WTC11 (cell line): ENCODE measurements around the gene EHBP1. TPM values are rescaled to one million over a fixed set of nuclear protein-coding genes. Genes with fewer than 3 reads are reported as not detected.

Experiments used
- ATAC-seq: fragments of 200-7000 bp; cut with Tn5 transposase; 2 replicates; pipeline ENCODE4 v1.10.0; 2021; ENCODE audit warnings: mild to moderate bottlenecking, moderate library complexity
- CTCF ChIA-PET: fragments of 300-600 bp; sonication (Branson Sonifier 250); formaldehyde crosslinking; loops from one replicate; lab custom pipeline; 2021; ENCODE audit warnings: antibody characterized with exemption; lab: Charles Lee
- POLR2A ChIA-PET: fragments of 350-600 bp; sonication (Branson Sonifier 250); formaldehyde crosslinking; loops from one replicate; lab custom pipeline; 2021; ENCODE audit warnings: antibody characterized with exemption; lab: Charles Lee
- DNase-seq: peaks from one replicate; pipeline ENCODE4 v3.0.0; 2021; ENCODE audit warnings: low spot score
- H3K27ac Mint-ChIP-seq: 2 replicates; pipeline ENCODE4 v1.8.0; 2021; ENCODE audit warnings: mixed read lengths
- H3K27me3 Mint-ChIP-seq: 2 replicates; pipeline ENCODE4 v1.8.0; 2021; ENCODE audit warnings: low read depth, mild to moderate bottlenecking, moderate library complexity, mixed read lengths
- H3K36me3 Mint-ChIP-seq: 2 replicates; pipeline ENCODE4 v1.8.0; 2021; ENCODE audit warnings: mixed read lengths
- H3K4me1 Mint-ChIP-seq: 2 replicates; pipeline ENCODE4 v1.8.0; 2022; ENCODE audit warnings: mixed read lengths
- H3K4me3 Mint-ChIP-seq: 2 replicates; pipeline ENCODE4 v1.8.0; 2021; ENCODE audit warnings: mild to moderate bottlenecking, moderate library complexity, mixed read lengths
- H3K9me3 Mint-ChIP-seq: 2 replicates; pipeline ENCODE4 v1.8.0; 2021; ENCODE audit warnings: mixed read lengths
- AR ChIP-seq: fragments of 250-450 bp; sonication (Bioruptor Pico); IDR thresholded peaks from 2 replicates; pipeline ENCODE4 v1.9.0; 2021; ENCODE audit warnings: mild to moderate bottlenecking
- ATF1 ChIP-seq: sonication (generic); formaldehyde crosslinking; IDR thresholded peaks from 2 replicates; pipeline ENCODE4 v1.8.1; 2023; ENCODE audit warnings: mild to moderate bottlenecking, moderate library complexity, missing genetic modification reagents
- ATF6 ChIP-seq: sonication (generic); formaldehyde crosslinking; IDR thresholded peaks from 2 replicates; pipeline ENCODE4 v1.8.1; 2023; ENCODE audit warnings: mild to moderate bottlenecking, missing genetic modification reagents
- CREB1 ChIP-seq: sonication (generic); formaldehyde crosslinking; IDR thresholded peaks from 2 replicates; pipeline ENCODE4 v1.8.0; 2023; ENCODE audit warnings: mild to moderate bottlenecking, missing genetic modification reagents
- E2F1 ChIP-seq: sonication (generic); formaldehyde crosslinking; IDR thresholded peaks from 2 replicates; pipeline ENCODE4 v1.8.0; 2022; ENCODE audit warnings: mild to moderate bottlenecking, missing genetic modification reagents
- E2F4 ChIP-seq: sonication (generic); formaldehyde crosslinking; IDR thresholded peaks from 2 replicates; pipeline ENCODE4 v1.8.1; 2022; ENCODE audit warnings: low read depth, mild to moderate bottlenecking, moderate library complexity, missing genetic modification reagents, borderline replicate concordance
- EMX1 ChIP-seq: fragments of 250-450 bp; sonication (Bioruptor Pico); IDR thresholded peaks from 2 replicates; pipeline ENCODE4 v1.8.0; 2021; ENCODE audit warnings: mild to moderate bottlenecking
- ERG ChIP-seq: fragments of 250-450 bp; sonication (Bioruptor Pico); IDR thresholded peaks from 2 replicates; pipeline ENCODE4 v1.8.0; 2021; ENCODE audit warnings: mild to moderate bottlenecking
- FOXJ3 ChIP-seq: sonication (generic); formaldehyde crosslinking; IDR thresholded peaks from 2 replicates; pipeline ENCODE4 v1.9.0; 2021; ENCODE audit warnings: missing genetic modification reagents, mild to moderate bottlenecking, borderline replicate concordance
- IRF2 ChIP-seq: sonication (generic); formaldehyde crosslinking; IDR thresholded peaks from 2 replicates; pipeline ENCODE4 v1.8.0; 2022; ENCODE audit warnings: low read depth, missing genetic modification reagents, borderline replicate concordance
- JAZF1 ChIP-seq: fragments of 250-450 bp; sonication (Bioruptor Pico); IDR thresholded peaks from 2 replicates; pipeline ENCODE4 v1.9.0; 2021; ENCODE audit warnings: moderate library complexity, mild to moderate bottlenecking, inconsistent platforms
- MLX ChIP-seq: sonication (generic); formaldehyde crosslinking; IDR thresholded peaks from 2 replicates; pipeline ENCODE4 v1.8.1; 2023; ENCODE audit warnings: mild to moderate bottlenecking, missing genetic modification reagents, moderate library complexity
- NFE2L1 ChIP-seq: sonication (generic); formaldehyde crosslinking; IDR thresholded peaks from 2 replicates; pipeline ENCODE4 v1.8.1; 2023; ENCODE audit warnings: missing genetic modification reagents
- PRRX2 ChIP-seq: fragments of 250-450 bp; sonication (Bioruptor Pico); IDR thresholded peaks from 2 replicates; pipeline ENCODE4 v1.8.0; 2021; ENCODE audit warnings: mild to moderate bottlenecking
- RORB ChIP-seq: fragments of 250-450 bp; sonication (Bioruptor Pico); IDR thresholded peaks from 2 replicates; pipeline ENCODE4 v1.9.0; 2021; ENCODE audit warnings: mild to moderate bottlenecking
- SMAD3 ChIP-seq: sonication (generic); formaldehyde crosslinking; IDR thresholded peaks from 2 replicates; pipeline ENCODE4 v1.8.0; 2022; ENCODE audit warnings: missing genetic modification reagents, mild to moderate bottlenecking, borderline replicate concordance
- USF1 ChIP-seq: sonication (generic); formaldehyde crosslinking; IDR thresholded peaks from 2 replicates; pipeline ENCODE4 v1.8.0; 2022; ENCODE audit warnings: mild to moderate bottlenecking, missing genetic modification reagents
- ZBTB43 ChIP-seq: sonication (generic); formaldehyde crosslinking; IDR thresholded peaks from 2 replicates; pipeline ENCODE4 v1.8.1; 2023; ENCODE audit warnings: mild to moderate bottlenecking, missing genetic modification reagents
- ZNF138 ChIP-seq: sonication (generic); formaldehyde crosslinking; conservative IDR thresholded peaks from 2 replicates; pipeline ENCODE4 v1.8.1; 2022; ENCODE audit warnings: mild to moderate bottlenecking, moderate library complexity, missing genetic modification reagents
- ZNF416 ChIP-seq: fragments of 250-450 bp; sonication (Bioruptor Pico); IDR thresholded peaks from 2 replicates; pipeline ENCODE4 v1.9.0; 2021; ENCODE audit warnings: mild to moderate bottlenecking, inconsistent platforms
- total RNA-seq: library from RNA; stranded (reverse); gene quantifications from 3 replicates; pipeline ENCODE4 v1.2.3, GENCODE V29; 2021

EHBP1 gene
- total RNA-seq, 1 experiment from 2014 or later, result 36.4 TPM

GRCh38 chr2:62775367-62775668 lies 69.8 kb downstream of the EHBP1 start:
- peaks cover 14% of the 10 kb centered on the region for H3K4me1 Mint-ChIP-seq
- no peak for DNase-seq
- POLR2A ChIA-PET, result interaction anchor here (1.5 kb wide), 1 partner anchor 318 kb away, joined by 3 read pairs; no protein-coding TSS in a partner anchor
- peaks cover 2% of the 10 kb centered on the region for H3K36me3 Mint-ChIP-seq
- H3K27ac Mint-ChIP-seq, result no peak overlapping the region
- CTCF ChIA-PET, result interaction anchor here (0.7 to 5.7 kb wide), 7 partner anchors 10 to 1237 kb away, joined by 3 to 67 read pairs (median 4); partner anchors contain the start of gene XPO1
- H3K4me3 Mint-ChIP-seq, result no peak overlapping the region
- no peak for ATAC-seq
- H3K27me3 Mint-ChIP-seq, result no peaks in the 10 kb centered on the region
- peaks cover 5% of the 10 kb centered on the region for H3K9me3 Mint-ChIP-seq
- no peak for TF ChIP-seq FOXJ3
- TF ChIP-seq IRF2, result no peak
- no peak for TF ChIP-seq ATF1 (CRISPR knock-in tag)
- TF ChIP-seq ERG (CRISPR knock-in tag), result no peak
- no peak for TF ChIP-seq NFE2L1
- no peak for TF ChIP-seq ZNF416
- no peak for TF ChIP-seq E2F4 (CRISPR knock-in tag)
- TF ChIP-seq ZBTB43 (CRISPR knock-in tag), result no peak
- TF ChIP-seq JAZF1, result no peak
- TF ChIP-seq CREB1 (CRISPR knock-in tag), result no peak
- TF ChIP-seq MLX (CRISPR knock-in tag), result no peak
- TF ChIP-seq EMX1 (CRISPR knock-in tag), result no peak
- no peak for TF ChIP-seq USF1
- no peak for TF ChIP-seq SMAD3
- TF ChIP-seq PRRX2 (CRISPR knock-in tag), result no peak
- TF ChIP-seq ATF6, result no peak
- TF ChIP-seq ZNF138 (CRISPR knock-in tag), result no peak
- no peak for TF ChIP-seq RORB (CRISPR knock-in tag)
- TF ChIP-seq E2F1 (CRISPR knock-in tag), result no peak
- no peak for TF ChIP-seq AR (CRISPR knock-in tag)
